Stomach (tissue), 9 donors: ENCODE data around the gene NPM3. TPM values are rescaled to one million over a fixed set of nuclear protein-coding genes. Genes with fewer than 3 reads are reported as not detected.

Experiments used
- DNase-seq, 2 donors: peaks; one replicate each; pipeline versions ENCODE4 v3.0.0 to v3.0.0-alpha.2; 2013 to 2019
- H3K27ac ChIP-seq, 5 donors: fragments of 200-600 bp in 4 of 5; sonication (generic) in 4 of 5; one replicate each; pipeline ENCODE4 v1.5.1; 2013 to 2019; ENCODE audit warnings: mild to moderate bottlenecking in 1 of 5, moderate library complexity in 1 of 5
- H3K27me3 ChIP-seq, 3 donors: fragments of 200-600 bp; sonication (generic); one replicate each; pipeline ENCODE4 v1.5.1; 2017 to 2019; ENCODE audit warnings: mixed run types in 1 of 3
- H3K36me3 ChIP-seq, 4 donors: fragments of 200-600 bp; sonication (generic); 1 replicate in 3 of 4; 2 replicates in 1 of 4; pipeline ENCODE4 v1.5.1; 2016 to 2019
- H3K4me1 ChIP-seq, 4 donors: fragments of 200-600 bp; sonication (generic); one replicate each; pipeline ENCODE4 v1.5.1; 2016 to 2019
- H3K4me3 ChIP-seq, 4 donors: fragments of 200-600 bp; sonication (generic) in 3 of 4; one replicate each; pipeline ENCODE4 v1.5.1; 2016 to 2019; ENCODE audit warnings: mild to moderate bottlenecking in 1 of 4
- H3K9me3 ChIP-seq, 4 donors: fragments of 200-600 bp; sonication (generic); one replicate each; pipeline ENCODE4 v1.5.1; 2016 to 2019
- EP300 ChIP-seq: sonication (generic); formaldehyde crosslinking; IDR thresholded peaks from one replicate; pipeline ENCODE4 v1.6.1; 2017; ENCODE audit warnings: antibody characterized with exemption
- POLR2A ChIP-seq, 4 donors: fragments of 450-650 bp; IDR thresholded peaks; one replicate each; pipeline ENCODE4 v1.6.1; 2016; ENCODE audit warnings: antibody characterized with exemption in 4 of 4, control low read depth in 2 of 4, mild to moderate bottlenecking in 1 of 4, moderate library complexity in 1 of 4
- POLR2AphosphoS5 ChIP-seq, 3 donors: sonication (generic); formaldehyde crosslinking; IDR thresholded peaks; one replicate each; pipeline ENCODE4 v1.6.1; 2016; ENCODE audit warnings: antibody characterized with exemption in 3 of 3
- WGBS, 5 donors: extraction: QIAGEN DNeasy Blood & Tissue Kit in 3 of 5; methylation state at CpG; one replicate each; pipeline versions ENCODE4 v1.1.5 to v1.1.7; 2013 to 2018; 5-methylcytosine and 5-hydroxymethylcytosine counted together
- intact Hi-C: fragments of 100-400 bp; cut with DNase I; formaldehyde crosslinking; loops from one replicate; pipeline ENCODE4 v1.15.1; 2023; ENCODE audit warnings: low total_unique reads
- polyA plus RNA-seq, 3 donors: library from polyadenylated mRNA; stranded (reverse); fragments of 200-250 nt; gene quantifications; one replicate each; pipeline ENCODE4 v1.2.3, GENCODE V29; 2013
- total RNA-seq, 5 donors: library from RNA; depleted of rRNA; stranded (reverse); fragments of >200 nt; gene quantifications; one replicate each; pipeline versions ENCODE4 v1.1.0 to v1.2.3, GENCODE V29; 2014 to 2016
- TF ChIP-seq, protein P1 (sequence below), 7 experiments: fragments of 450-650 bp in 4 of 7; fragments of 200-600 bp in 3 of 7; sonication (generic) in 3 of 7; IDR thresholded peaks; one replicate each; pipeline ENCODE4 v1.5.1; 2016 to 2019; ENCODE audit warnings: antibody characterized with exemption in 7 of 7, control low read depth in 2 of 7, mild to moderate bottlenecking in 1 of 7
- donor health status: healthy with polysubstance abuse.
- donor health status: Bipolar disorder and iron deficiency.
- donor health status: healthy.

NPM3 gene
- total and polyA plus RNA-seq, 8 donors = 2.3 to 68.1 (median 26.0) TPM; not detected in 1

DNA sequence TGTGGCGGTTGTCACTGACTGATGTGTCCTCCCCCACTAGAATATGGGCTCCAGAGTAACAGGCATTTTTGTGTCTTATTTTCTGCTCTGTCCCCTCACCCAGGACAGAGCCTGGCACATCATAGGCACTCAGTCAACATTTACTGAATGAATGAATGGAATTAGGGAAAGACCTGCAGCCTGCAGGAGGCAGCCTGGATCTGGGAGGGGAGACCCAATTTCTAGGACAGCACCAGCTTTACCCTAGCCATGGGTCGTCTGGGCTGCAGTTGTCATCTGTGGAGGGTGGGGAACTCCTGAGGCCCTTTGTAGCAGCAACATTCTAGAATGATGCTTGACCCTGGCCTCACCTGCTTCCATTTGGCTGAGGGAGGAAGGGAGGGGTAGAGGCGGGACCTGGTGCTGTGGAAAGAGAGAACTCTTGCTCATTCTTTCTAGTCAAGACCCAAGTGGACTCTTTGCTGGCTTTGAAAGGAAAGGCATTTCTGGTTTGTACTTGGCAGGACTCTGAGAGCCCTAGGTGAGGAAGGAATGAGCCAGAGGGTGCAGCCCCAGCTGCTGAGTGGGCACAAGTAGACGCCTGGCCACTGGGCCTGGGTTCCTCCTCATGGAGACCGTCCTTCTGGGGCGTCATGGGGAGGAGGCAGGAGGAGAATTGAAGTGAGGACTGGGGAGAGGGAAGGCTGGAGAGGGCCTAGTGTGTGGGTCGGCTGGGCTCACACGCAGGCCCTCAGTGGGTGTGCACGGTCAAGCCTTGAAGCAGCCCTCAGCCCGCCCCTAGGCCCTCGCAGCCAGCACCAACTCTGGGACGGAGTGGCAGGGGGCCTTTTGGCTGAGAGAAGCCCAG, 16.3 kb downstream of the NPM3 start:
- WGBS, 5 donors = 67 to 80% (median 75%) methylated on average over 12 of the region's 12 CpGs
- no peaks in the 10 kb centered on the region for H3K4me1 ChIP-seq
- H3K27me3 ChIP-seq = peaks cover 4 to 95% (median 23%) of the 10 kb centered on the region in 3 donors
- H3K9me3 ChIP-seq = no peaks in the 10 kb centered on the region
- no peak overlapping the region for H3K27ac ChIP-seq
- DNase-seq = no peak
- TF ChIP-seq EP300 = no peak
- TF ChIP-seq POLR2A (IDR thresholded peaks at IDR 0.05) = no peak
- TF ChIP-seq, protein P1, sequence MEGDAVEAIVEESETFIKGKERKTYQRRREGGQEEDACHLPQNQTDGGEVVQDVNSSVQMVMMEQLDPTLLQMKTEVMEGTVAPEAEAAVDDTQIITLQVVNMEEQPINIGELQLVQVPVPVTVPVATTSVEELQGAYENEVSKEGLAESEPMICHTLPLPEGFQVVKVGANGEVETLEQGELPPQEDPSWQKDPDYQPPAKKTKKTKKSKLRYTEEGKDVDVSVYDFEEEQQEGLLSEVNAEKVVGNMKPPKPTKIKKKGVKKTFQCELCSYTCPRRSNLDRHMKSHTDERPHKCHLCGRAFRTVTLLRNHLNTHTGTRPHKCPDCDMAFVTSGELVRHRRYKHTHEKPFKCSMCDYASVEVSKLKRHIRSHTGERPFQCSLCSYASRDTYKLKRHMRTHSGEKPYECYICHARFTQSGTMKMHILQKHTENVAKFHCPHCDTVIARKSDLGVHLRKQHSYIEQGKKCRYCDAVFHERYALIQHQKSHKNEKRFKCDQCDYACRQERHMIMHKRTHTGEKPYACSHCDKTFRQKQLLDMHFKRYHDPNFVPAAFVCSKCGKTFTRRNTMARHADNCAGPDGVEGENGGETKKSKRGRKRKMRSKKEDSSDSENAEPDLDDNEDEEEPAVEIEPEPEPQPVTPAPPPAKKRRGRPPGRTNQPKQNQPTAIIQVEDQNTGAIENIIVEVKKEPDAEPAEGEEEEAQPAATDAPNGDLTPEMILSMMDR (IDR thresholded peaks at IDR 0.05) = no peak
- TF ChIP-seq POLR2AphosphoS5 (IDR thresholded peaks at IDR 0.05) = no peak
- intact Hi-C loops = no loop called here
- H3K4me3 ChIP-seq = no peak overlapping the region
- H3K36me3 ChIP-seq = no peaks in the 10 kb centered on the region

DNA sequence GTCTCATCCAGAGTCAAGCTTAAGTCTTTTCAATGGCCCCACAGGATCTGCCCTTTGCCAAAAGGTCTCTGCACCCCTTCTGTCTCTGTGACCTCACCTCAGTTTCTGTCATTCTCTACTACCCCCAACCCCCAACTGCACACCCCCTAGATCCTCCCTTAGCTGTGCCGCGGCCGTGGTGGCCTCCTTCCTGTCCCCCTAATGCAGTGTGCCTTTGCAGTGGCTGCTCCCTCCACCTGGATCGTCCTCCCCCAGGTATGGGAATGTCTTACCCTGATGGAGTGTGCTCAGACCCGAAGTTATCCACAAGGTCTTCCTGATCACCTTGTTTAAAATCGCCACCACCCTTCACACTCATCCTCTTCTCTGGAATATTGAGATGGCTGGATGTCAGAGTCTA, 16.9 kb downstream of the NPM3 start:
- H3K4me3 ChIP-seq = no peak overlapping the region
- 79 to 86% (median 81%) methylated on average over 6 of the region's 6 CpGs for WGBS, 5 donors
- no peak for TF ChIP-seq POLR2AphosphoS5 (IDR thresholded peaks at IDR 0.05)
- TF ChIP-seq, protein P1 (IDR thresholded peaks at IDR 0.05) = no peak
- no peak for TF ChIP-seq EP300
- no peak for TF ChIP-seq POLR2A (IDR thresholded peaks at IDR 0.05)
- intact Hi-C loops = no loop called here
- no peak overlapping the region for H3K27ac ChIP-seq
- H3K36me3 ChIP-seq = no peaks in the 10 kb centered on the region
- peaks cover 4 to 88% (median 16%) of the 10 kb centered on the region in 3 donors for H3K27me3 ChIP-seq
- DNase-seq = no peak
- H3K9me3 ChIP-seq = no peaks in the 10 kb centered on the region
- H3K4me1 ChIP-seq = no peaks in the 10 kb centered on the region

DNA sequence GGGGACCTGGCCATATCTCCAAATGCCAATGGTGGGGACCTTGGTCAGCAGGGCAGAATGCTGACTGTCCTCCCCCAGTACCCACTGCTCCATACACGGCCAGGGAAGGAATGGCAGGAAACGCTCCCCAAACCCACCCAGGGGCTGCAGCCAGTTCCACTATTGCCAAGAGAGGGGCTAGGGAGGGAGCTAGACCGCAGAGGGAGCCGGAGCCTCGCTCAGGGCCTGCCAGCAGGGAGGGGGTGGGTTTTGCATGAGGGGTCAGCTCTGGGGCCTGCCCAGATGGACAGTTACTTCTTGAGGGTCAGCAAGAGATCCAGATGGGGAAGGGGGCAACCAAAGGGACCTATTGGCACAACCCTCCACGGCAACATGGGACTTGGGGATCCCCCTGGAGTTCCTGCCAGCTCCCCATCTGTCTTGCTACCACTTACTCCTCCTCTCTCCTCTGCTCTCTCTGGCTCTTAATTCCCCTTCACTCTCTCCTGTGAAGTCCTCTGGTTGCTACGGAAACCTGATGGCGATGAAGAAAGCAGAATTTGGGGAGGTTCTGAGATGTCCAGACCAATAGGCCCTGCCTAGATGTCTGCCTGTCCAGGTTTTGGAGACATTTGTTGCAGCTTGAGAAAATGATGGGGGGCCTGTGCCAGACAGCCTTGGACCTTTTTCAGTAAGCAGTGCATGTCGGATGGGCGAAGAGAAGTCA, 20.0 kb downstream of the NPM3 start:
- Histone ChIP-seq H3K27ac (no peak overlapping the region), H3K9me3 (no peaks in the 10 kb centered on the region), H3K27me3 (peaks cover 0 to 73% (median 0%) of the 10 kb centered on the region in 3 donors), H3K36me3 (no peaks in the 10 kb centered on the region), H3K4me3 (no peak overlapping the region), H3K4me1 (no peaks in the 10 kb centered on the region)
- no peak for DNase-seq
- TF ChIP-seq POLR2AphosphoS5 (IDR thresholded peaks at IDR 0.05) = no peak
- intact Hi-C loops = no loop called here
- WGBS, 5 donors = 81 to 93% (median 86%) methylated on average over 9 to 10 of the region's 10 CpGs

DNA sequence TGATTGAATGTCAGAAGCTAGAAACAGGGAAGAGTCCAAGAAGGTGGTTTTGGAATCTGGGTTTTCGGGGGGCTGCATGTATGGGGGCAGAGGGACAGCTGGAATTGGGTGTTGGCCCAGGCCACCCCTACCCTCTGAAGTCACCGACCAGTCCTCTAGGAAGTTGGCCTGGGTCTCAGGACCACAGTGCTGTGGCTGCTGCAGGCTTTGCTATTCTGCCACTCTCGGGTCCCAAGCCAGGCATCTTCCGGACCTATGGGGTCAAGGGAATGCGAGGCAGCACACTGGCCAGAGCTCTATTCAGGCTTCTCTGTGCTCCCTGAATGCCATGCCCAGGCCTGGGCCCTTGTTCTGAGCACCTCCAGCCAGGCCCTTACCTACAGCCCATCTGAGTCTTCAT, 20.5 kb downstream of the NPM3 start:
- no peak for TF ChIP-seq POLR2AphosphoS5 (IDR thresholded peaks at IDR 0.05)
- no peak for TF ChIP-seq EP300
- no peak for TF ChIP-seq POLR2A (IDR thresholded peaks at IDR 0.05)
- TF ChIP-seq, protein P1 (IDR thresholded peaks at IDR 0.05) = no peak
- peaks cover 0 to 67% (median 0%) of the 10 kb centered on the region in 3 donors for H3K27me3 ChIP-seq
- H3K36me3 ChIP-seq = no peaks in the 10 kb centered on the region
- no peaks in the 10 kb centered on the region for H3K9me3 ChIP-seq
- no peak overlapping the region for H3K27ac ChIP-seq
- no peak for DNase-seq
- H3K4me3 ChIP-seq = no peak overlapping the region
- H3K4me1 ChIP-seq = no peaks in the 10 kb centered on the region
- intact Hi-C loops = no loop called here
- 88 to 97% (median 95%) methylated on average over 3 to 5 of the region's 5 CpGs for WGBS, 5 donors
